Breast epithelium (tissue), 4 donors: ENCODE measurements around the gene IKZF5. TPM values are rescaled to one million over a fixed set of nuclear protein-coding genes. Genes with fewer than 3 reads are reported as not detected.

Source experiments
- DNase-seq, 2 donors: peaks; one replicate each; pipeline ENCODE4 v3.0.0-alpha.2; 2019; ENCODE audit warnings: low spot score in 2 of 2
- H3K27ac ChIP-seq, 2 donors: fragments of 200-600 bp; sonication (generic) in 1 of 2; one replicate each; pipeline ENCODE4 v1.5.1; 2016 to 2019; ENCODE audit warnings: mild to moderate bottlenecking in 1 of 2
- H3K27me3 ChIP-seq, 2 donors: fragments of 200-600 bp; sonication (generic) in 1 of 2; one replicate each; pipeline versions ENCODE4 v1.5.1 to v1.6.0; 2017 to 2019; ENCODE audit warnings: control low read depth in 1 of 2, mild to moderate bottlenecking in 1 of 2
- H3K36me3 ChIP-seq: fragments of 200-600 bp; one replicate; pipeline ENCODE4 v1.5.1; 2019
- H3K4me1 ChIP-seq, 2 donors: fragments of 200-600 bp; sonication (generic); one replicate each; pipeline ENCODE4 v1.5.1; 2016 to 2019; ENCODE audit warnings: control low read depth in 1 of 2
- H3K4me3 ChIP-seq, 3 donors: fragments of 200-600 bp; sonication (generic); 1 replicate in 2 of 3; 2 replicates in 1 of 3; pipeline ENCODE4 v1.5.1; 2016 to 2019; ENCODE audit warnings: mild to moderate bottlenecking in 3 of 3, moderate library complexity in 2 of 3
- H3K9me3 ChIP-seq, 2 donors: fragments of 200-600 bp; sonication (generic) in 1 of 2; one replicate each; pipeline ENCODE4 v1.5.1; 2016 to 2019; ENCODE audit warnings: control low read depth in 1 of 2
- CTCF ChIP-seq, 3 donors: fragments of 450-650 bp; IDR thresholded peaks; one replicate each; pipeline ENCODE4 v1.5.1; 2016 to 2017; ENCODE audit warnings: antibody characterized with exemption in 3 of 3, mild to moderate bottlenecking in 3 of 3, moderate library complexity in 3 of 3
- POLR2A ChIP-seq: fragments of 450-650 bp; IDR thresholded peaks from one replicate; pipeline ENCODE4 v1.6.1; 2016; ENCODE audit warnings: antibody characterized with exemption, mild to moderate bottlenecking, moderate library complexity
- POLR2AphosphoS5 ChIP-seq, 3 donors: sonication (generic); formaldehyde crosslinking; IDR thresholded peaks; one replicate each; pipeline ENCODE4 v1.6.1; 2017; ENCODE audit warnings: antibody characterized with exemption in 3 of 3
- intact Hi-C: fragments of 100-400 bp; cut with DNase I; formaldehyde crosslinking; loops from one replicate; pipeline ENCODE4 v1.15.1; 2023; ENCODE audit warnings: low total_unique reads
- total RNA-seq, 3 donors: library from RNA; depleted of rRNA; stranded (reverse); fragments of >200 nt; gene quantifications; one replicate each; pipeline ENCODE4 v1.1.0, GENCODE V29; 2016

The IKZF5 gene
- total RNA-seq, 3 donors from 2014 or later, result 10.5 to 17.7 (median 13.3) TPM

GRCh38 chr10:122984708-122985107 lies 23.9 kb downstream of the IKZF5 start:
- Histone ChIP-seq H3K4me1 (no peaks in the 10 kb centered on the region), H3K27ac (no peak overlapping the region), H3K9me3 (no peaks in the 10 kb centered on the region), H3K27me3 (no peaks in the 10 kb centered on the region), H3K36me3 (no peaks in the 10 kb centered on the region), H3K4me3 (no peak overlapping the region)
- DNase-seq, result no peak
- TF ChIP-seq CTCF (IDR thresholded peaks at IDR 0.05) (no peak), POLR2A (no peak), POLR2AphosphoS5 (IDR thresholded peaks at IDR 0.05) (no peak)
- intact Hi-C loops, result no loop called here

DNA sequence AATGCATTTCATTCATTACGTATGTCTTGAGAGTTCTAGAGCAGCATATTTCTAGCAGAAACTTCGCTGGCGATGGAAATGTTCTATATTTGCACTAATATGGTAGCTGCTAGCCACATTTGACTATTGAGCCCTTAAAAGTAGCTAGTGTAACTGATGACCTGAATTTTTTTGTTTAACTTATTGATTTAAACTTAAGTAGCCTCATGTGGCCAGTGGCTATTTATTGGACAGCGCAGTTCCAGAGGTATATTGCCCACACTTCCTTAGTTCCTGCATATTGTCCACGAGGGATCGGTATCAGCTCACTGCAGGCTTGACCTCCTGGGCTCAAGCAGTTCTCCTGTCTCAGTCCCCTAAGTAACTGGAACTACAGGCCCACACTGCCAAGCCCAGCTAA lies 24.7 kb downstream of the IKZF5 start:
- TF ChIP-seq POLR2AphosphoS5 (IDR thresholded peaks at IDR 0.05) (no peak), POLR2A (no peak), CTCF (IDR thresholded peaks at IDR 0.05) (no peak)
- Histone ChIP-seq H3K4me3 (no peak overlapping the region), H3K9me3 (no peaks in the 10 kb centered on the region), H3K4me1 (no peaks in the 10 kb centered on the region), H3K27me3 (no peaks in the 10 kb centered on the region), H3K27ac (no peak overlapping the region), H3K36me3 (no peaks in the 10 kb centered on the region)
- no peak for DNase-seq
- intact Hi-C loops, result no loop called here

DNA sequence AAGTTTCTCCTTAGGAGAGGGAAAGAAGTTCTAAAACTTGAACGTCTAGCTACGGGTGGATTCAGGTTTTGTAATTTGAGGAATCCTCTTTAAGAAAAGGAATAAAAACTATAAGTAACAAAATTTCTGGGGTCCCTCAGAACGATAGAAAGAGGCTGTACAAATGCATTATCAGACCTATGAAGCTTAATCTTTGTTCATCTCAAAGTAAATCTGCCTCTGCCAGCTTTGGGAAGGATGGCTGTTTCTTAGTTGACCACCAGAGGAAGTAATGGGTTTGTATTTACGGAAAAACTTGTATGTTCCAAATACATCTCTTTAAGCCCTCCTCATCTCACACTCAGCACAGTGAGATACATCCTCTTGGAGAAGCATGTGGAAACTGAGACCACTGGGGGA lies 27.5 kb downstream of the IKZF5 start:
- H3K36me3 ChIP-seq, result no peaks in the 10 kb centered on the region
- intact Hi-C loops, result no loop called here
- no peak for DNase-seq
- H3K4me3 ChIP-seq, result peak overlapping the region; percentile 78 to 89 (median 83)
- H3K27me3 ChIP-seq, result no peaks in the 10 kb centered on the region
- H3K27ac ChIP-seq, result peak overlapping the region; percentile 96
- no peaks in the 10 kb centered on the region for H3K4me1 ChIP-seq
- H3K9me3 ChIP-seq, result no peaks in the 10 kb centered on the region
- TF ChIP-seq POLR2A, result no peak
- peak; percentile 14 to 39 (median 30) for TF ChIP-seq CTCF (IDR thresholded peaks at IDR 0.05)

DNA sequence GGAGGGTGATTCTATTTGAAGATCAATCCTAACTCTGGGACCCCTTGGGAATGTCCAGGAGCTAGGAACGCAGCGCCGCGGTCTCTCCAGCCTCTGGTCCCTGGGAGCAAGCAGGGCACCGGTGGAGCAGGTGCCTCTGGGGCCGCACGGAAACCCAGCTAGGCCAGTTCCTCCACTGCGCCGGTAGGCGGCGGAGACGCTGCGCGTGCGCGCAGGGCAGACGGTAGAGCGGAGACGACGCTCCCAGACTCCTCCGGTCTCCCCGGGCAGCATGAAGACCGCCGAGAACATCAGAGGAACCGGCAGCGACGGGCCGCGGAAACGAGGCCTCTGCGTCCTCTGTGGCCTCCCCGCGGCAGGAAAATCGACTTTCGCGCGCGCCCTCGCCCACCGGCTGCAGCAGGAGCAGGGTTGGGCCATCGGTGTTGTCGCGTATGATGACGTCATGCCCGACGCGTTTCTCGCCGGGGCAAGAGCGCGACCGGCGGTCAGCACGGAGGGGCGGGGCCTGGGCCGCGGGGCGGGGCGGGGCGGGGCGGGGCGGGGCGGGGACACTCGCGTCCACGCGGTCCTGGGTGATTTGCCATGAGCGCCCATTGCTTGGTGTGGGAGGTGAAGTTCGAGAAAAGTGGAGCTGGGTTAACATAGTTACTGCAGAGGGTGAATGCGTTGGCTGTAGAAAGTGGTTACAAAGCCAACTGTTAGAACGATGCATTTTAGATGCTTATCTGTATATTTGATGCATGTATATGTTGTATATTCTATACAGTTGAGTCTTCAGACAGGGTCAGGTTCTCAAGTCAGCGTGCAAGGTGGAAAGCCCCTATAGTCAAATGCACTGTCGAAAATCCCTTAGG lies 28.2 kb downstream of the IKZF5 start, which contains the start of gene PSTK:
PSTK (plus strand) TSS at position 193 of the 857 bp plus-strand sequence; CDS start at position 272, 79 bp downstream.
- TF ChIP-seq POLR2A (no peak), CTCF (IDR thresholded peaks at IDR 0.05) (peak; percentile 94 to 98 (median 97)), POLR2AphosphoS5 (IDR thresholded peaks at IDR 0.05) (peak; percentile 81 to 92 (median 85))
- intact Hi-C loops, result no loop called here
- peak within 1 kb of the TSS; percentile 96 for H3K27ac ChIP-seq
- peak; percentile 82 to 89 for DNase-seq
- peak within 1 kb of the TSS; percentile 78 to 89 (median 83) for H3K4me3 ChIP-seq
- H3K4me1 ChIP-seq, result no peaks in the 10 kb centered on the region
- H3K27me3 ChIP-seq, result no peaks in the 10 kb centered on the region
- H3K36me3 ChIP-seq, result no peaks in the 10 kb centered on the region
- no peaks in the 10 kb centered on the region for H3K9me3 ChIP-seq

- no peak for DNase-seq
- no peaks in the 10 kb centered on the region for H3K36me3 ChIP-seq
- no peaks in the 10 kb centered on the region for H3K9me3 ChIP-seq
- no peak overlapping the region for H3K27ac ChIP-seq
- no peaks in the 10 kb centered on the region for H3K27me3 ChIP-seq
- H3K4me3 ChIP-seq, result no peak overlapping the region
- intact Hi-C loops, result no loop called here
- no peaks in the 10 kb centered on the region for H3K4me1 ChIP-seq
- TF ChIP-seq POLR2AphosphoS5 (IDR thresholded peaks at IDR 0.05) (no peak), CTCF (IDR thresholded peaks at IDR 0.05) (no peak), POLR2A (no peak)
These were observed 34.0 kb downstream of the IKZF5 start for GRCh38 chr10:122974543-122975064.
